Activated gamma-delta T cell treated with Interleukin-2 at 50 U/mL for 16 hours (primary cell): ENCODE results near the gene ESRP2.

ENCODE experiments used
- DNase-seq: peaks from one replicate; pipeline ENCODE4 v3.0.0-alpha.2; 2020

Gene ESRP2

GRCh38 chr16:68214726-68215125 is 21.2 kb downstream of the ESRP2 start:
- DNase-seq = no peak

- DNase-seq = no peak
Measured at GRCh38 chr16:68206245-68206644, 29.7 kb downstream of the ESRP2 start.

GRCh38 chr16:68202091-68202519 is 33.8 kb downstream of the ESRP2 start:
- no peak for DNase-seq

- no peak for DNase-seq
Measured at GRCh38 chr16:68200088-68200783, 35.7 kb downstream of the ESRP2 start.

- no peak for DNase-seq
Measured at GRCh38 chr16:68197250-68197649, 38.7 kb downstream of the ESRP2 start.

- no peak for DNase-seq
Measured at GRCh38 chr16:68194251-68194650, 41.7 kb downstream of the ESRP2 start.

- no peak for DNase-seq
Measured at GRCh38 chr16:68190736-68191510, 45.0 kb downstream of the ESRP2 start.

- DNase-seq = no peak
Measured at GRCh38 chr16:68190081-68190480, 45.8 kb downstream of the ESRP2 start.

GRCh38 chr16:68188170-68188569 is 47.8 kb downstream of the ESRP2 start:
- DNase-seq = no peak

GRCh38 chr16:68187505-68187904 is 48.4 kb downstream of the ESRP2 start:
- DNase-seq = no peak

GRCh38 chr16:68186877-68187276 is 49.0 kb downstream of the ESRP2 start:
- DNase-seq = no peak

- DNase-seq = no peak
Measured at GRCh38 chr16:68183046-68183445, 52.9 kb downstream of the ESRP2 start.

GRCh38 chr16:68179855-68180254 is 56.1 kb downstream of the ESRP2 start:
- DNase-seq = no peak

GRCh38 chr16:68179196-68179795 is 56.6 kb downstream of the ESRP2 start:
- DNase-seq = no peak
